ENCODE data around the gene EML6.

- TF ChIP-seq POLR2A (IDR thresholded peaks at IDR 0.05) (no peak), CTCF (IDR thresholded peaks at IDR 0.05) (no peak)
Observed at GRCh38 chr2:54858021-54858681, 134.7 kb downstream of the EML6 start.

All from Peyer's patch (tissue), 4 donors.